ENCODE measurements around the gene RTP5. TPM values are rescaled to one million over a fixed set of nuclear protein-coding genes. Genes with fewer than 3 reads are reported as not detected.
A peak's percentile ranks its signal among the peaks of the same experiment; 100 is the strongest.

The RTP5 gene
- total and polyA plus RNA-seq, 7 donors: 0.16 to 0.19 TPM; not detected in 5

DNA sequence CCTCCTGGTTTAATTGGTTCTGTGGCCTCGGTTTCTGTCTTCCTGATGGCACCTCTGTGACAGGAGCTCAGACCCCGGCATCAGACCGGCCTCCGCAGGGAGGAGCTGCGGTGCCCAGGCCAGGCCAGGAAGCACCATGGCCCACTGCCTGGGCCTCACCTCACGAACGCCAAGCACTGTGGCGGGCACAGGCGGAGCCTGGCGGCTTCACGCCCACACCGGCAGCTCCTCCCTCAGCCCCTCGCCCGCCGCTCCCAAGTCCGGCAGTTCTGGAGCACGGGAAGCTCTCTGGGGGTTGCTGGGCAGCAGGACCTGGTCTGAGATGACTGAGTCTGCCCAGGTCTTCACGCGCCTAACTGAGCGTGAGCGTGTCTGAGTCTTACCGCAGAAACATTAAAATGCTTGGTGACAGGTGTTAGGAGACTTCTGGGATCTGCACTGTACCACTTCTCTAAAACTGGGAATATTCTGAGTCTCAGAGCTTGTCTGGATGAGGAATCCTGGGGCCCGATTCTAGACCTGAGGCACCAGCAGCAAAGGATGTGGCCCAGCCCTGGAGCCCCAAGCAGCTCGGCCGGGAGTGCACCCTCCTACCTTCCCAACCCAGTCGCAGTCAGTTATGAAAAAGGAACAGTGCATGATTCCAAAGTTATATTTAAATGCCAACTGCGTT is 21.9 kb downstream of the RTP5 start:
- H3K36me3 ChIP-seq: no peaks in the 10 kb centered on the region
- intact Hi-C loops (cut with DNase I): no loop called here
- H3K4me1 ChIP-seq: peaks cover 0 to 7% (median 0%) of the 10 kb centered on the region in 4 donors
- H3K27me3 ChIP-seq: no peaks in the 10 kb centered on the region
- DNase-seq: no peak
- no peak for TF ChIP-seq POLR2A (IDR thresholded peaks at IDR 0.05)
- TF ChIP-seq CTCF (IDR thresholded peaks at IDR 0.05): no peak
- TF ChIP-seq EP300 (IDR thresholded peaks at IDR 0.05): no peak
- no peak for TF ChIP-seq POLR2AphosphoS5 (IDR thresholded peaks at IDR 0.05)
- no peak overlapping the region for H3K27ac ChIP-seq
- peaks cover 0 to 2% (median 0%) of the 10 kb centered on the region in 4 donors for H3K9me3 ChIP-seq
- H3K4me3 ChIP-seq: no peak overlapping the region
- WGBS, 2 donors: 83 to 92% methylated on average over 27 of the region's 27 CpGs

DNA sequence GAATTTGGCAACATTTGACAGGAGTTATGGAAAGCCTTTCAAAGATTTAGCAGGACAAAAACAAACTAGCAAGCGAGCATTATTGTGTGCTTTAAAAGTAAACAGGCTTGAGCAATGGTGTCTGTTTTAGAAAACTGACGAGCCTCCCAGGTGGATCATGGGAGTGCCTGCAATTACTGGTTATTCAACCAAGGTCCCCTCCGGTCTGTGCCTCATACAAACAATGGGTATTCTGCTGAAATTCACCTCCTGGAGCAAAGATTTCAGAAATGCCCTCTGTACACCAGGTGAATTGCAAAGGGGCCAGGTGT is 22.4 kb downstream of the RTP5 start:
- Histone ChIP-seq H3K4me1 (peaks cover 0 to 7% (median 0%) of the 10 kb centered on the region in 4 donors), H3K4me3 (no peak overlapping the region), H3K27me3 (no peaks in the 10 kb centered on the region), H3K36me3 (no peaks in the 10 kb centered on the region), H3K9me3 (peaks cover 0 to 1% (median 0%) of the 10 kb centered on the region in 4 donors), H3K27ac (no peak overlapping the region)
- intact Hi-C loops (cut with DNase I): no loop called here
- no peak for TF ChIP-seq POLR2A (IDR thresholded peaks at IDR 0.05)
- no peak for TF ChIP-seq POLR2AphosphoS5 (IDR thresholded peaks at IDR 0.05)
- no peak for TF ChIP-seq EP300 (IDR thresholded peaks at IDR 0.05)
- TF ChIP-seq CTCF (IDR thresholded peaks at IDR 0.05): no peak
- DNase-seq: no peak
- 64 to 78% methylated on average over 3 of the region's 3 CpGs for WGBS, 2 donors

DNA sequence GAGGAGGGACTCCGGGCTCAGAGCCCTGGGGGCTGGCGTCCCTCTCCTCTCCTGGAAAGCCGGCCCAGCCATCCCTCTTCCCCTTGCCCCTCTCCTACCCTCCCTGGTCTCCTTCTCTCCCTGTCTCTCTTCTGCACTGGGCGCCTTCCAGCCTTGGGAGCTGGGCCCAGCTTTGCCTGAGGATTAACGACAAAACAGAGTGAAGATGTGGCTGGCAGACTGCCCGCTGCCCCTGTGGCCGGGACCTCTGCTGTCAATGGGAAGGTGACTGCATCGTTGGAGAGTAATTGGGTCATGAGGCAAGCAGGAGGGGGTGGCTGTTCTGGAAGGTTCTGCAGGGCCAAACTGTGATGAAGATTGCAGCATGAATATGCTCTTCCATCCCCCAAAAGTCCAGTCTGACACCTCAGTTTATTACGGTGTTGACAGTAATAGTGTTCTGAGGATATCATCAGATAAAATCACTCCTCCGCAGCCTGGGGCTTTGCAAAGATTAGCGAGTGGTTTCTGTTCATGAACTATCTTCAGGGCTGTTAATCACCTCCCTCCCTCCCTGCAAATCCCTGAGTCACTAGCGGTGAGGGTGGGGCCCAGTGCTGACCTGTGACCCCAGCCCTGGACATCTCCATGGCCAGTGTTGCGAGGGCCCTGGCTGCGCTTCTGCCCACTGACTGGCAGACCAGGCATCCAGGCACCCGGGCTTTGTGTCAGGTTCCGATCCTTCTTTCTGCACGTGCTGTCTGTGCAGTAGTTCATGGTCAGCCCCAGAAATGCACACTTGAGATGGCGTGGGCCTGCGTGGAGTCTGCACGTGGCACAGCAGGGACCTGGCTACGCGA is 23.0 kb downstream of the RTP5 start:
- Histone ChIP-seq H3K4me3 (no peak overlapping the region), H3K27ac (no peak overlapping the region), H3K27me3 (no peaks in the 10 kb centered on the region), H3K9me3 (no peaks in the 10 kb centered on the region), H3K4me1 (peaks cover 0 to 7% (median 0%) of the 10 kb centered on the region in 4 donors), H3K36me3 (no peaks in the 10 kb centered on the region)
- intact Hi-C loops (cut with DNase I): no loop called here
- peak; percentile 74 for DNase-seq
- WGBS, 2 donors: 82 to 87% methylated on average over 22 of the region's 22 CpGs
- TF ChIP-seq EP300 (IDR thresholded peaks at IDR 0.05) (no peak), POLR2AphosphoS5 (IDR thresholded peaks at IDR 0.05) (no peak), POLR2A (IDR thresholded peaks at IDR 0.05) (no peak), CTCF (IDR thresholded peaks at IDR 0.05) (no peak)

DNA sequence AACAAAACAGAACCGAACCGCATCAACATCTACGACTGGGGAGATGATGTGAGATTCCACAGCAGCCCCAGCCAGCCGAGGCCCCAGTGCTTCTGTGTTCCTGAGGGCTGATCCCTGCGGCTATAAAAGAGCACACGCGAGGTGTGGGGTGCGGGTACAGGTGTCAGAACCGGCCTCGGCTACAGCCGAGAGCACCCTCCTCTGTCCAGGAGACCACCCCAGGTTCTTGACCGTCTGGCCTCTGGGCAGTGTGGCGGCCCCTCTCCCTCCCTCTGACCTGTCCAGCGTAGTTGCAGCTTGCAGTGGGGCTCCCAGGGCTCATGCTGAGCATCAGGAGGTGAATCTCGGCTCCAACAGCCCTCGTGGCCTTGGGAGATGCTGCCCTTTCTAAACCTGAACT is 23.7 kb downstream of the RTP5 start:
- no peaks in the 10 kb centered on the region for H3K9me3 ChIP-seq
- H3K27me3 ChIP-seq: no peaks in the 10 kb centered on the region
- no peak overlapping the region for H3K4me3 ChIP-seq
- H3K27ac ChIP-seq: no peak overlapping the region
- intact Hi-C loops (cut with DNase I): no loop called here
- H3K36me3 ChIP-seq: no peaks in the 10 kb centered on the region
- WGBS, 2 donors: 91 to 94% methylated on average over 16 of the region's 16 CpGs
- H3K4me1 ChIP-seq: peaks cover 0 to 7% (median 0%) of the 10 kb centered on the region in 4 donors
- TF ChIP-seq CTCF (IDR thresholded peaks at IDR 0.05) (no peak), POLR2AphosphoS5 (IDR thresholded peaks at IDR 0.05) (no peak), POLR2A (IDR thresholded peaks at IDR 0.05) (no peak), EP300 (IDR thresholded peaks at IDR 0.05) (no peak)
- no peak for DNase-seq
